ENCODE results near the gene USH1C. TPM values are rescaled to one million over a fixed set of nuclear protein-coding genes. Genes with fewer than 3 reads are reported as not detected.

The USH1C gene
- total RNA-seq, 1 donor from 2014 or later = not detected

- DNase-seq (ENCODE audit: low read depth) = no peak
Observed at GRCh38 chr11:17571431-17572358, 27.5 kb upstream of the USH1C start.

DNA sequence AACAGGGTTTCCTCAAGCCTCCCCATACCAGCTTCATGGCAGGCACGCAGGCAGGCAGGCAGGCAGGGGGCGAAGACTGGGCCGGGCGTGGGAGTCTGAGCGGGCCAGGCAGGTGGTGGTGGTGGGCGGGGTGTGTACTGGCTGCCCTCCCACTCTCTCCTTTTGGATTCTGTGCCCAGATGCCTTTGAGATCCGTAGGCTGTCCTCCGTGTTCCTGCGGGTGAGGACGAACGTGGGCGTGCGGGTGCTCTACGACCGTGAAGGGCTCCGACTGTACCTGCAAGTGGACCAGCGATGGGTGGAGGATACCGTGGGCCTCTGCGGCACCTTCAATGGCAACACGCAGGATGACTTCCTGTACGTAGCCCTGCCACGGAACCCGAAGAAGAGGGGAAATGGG lies 25.8 kb upstream of the USH1C start:
- no peak for DNase-seq (ENCODE audit: low read depth)

DNA sequence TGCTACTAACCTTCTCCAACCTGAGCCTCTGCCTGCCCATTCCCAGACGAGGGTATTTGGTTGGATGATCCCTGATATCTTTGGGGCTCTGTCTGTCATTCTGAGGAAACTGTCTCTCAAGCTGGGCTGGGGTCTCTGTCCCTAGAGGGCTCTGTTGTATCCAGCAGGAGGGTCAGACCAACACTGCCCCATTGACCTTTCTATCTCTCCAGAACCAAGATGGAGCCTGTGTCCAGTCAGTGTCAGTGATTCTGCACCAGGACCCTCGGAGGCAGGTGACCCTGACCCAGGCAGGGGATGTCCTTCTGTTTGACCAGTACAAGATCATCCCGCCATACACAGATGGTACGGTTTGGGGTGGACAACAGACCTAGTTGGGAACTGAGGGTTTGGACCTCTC lies 24.7 kb upstream of the USH1C start:
- no peak for DNase-seq (ENCODE audit: low read depth)

DNA sequence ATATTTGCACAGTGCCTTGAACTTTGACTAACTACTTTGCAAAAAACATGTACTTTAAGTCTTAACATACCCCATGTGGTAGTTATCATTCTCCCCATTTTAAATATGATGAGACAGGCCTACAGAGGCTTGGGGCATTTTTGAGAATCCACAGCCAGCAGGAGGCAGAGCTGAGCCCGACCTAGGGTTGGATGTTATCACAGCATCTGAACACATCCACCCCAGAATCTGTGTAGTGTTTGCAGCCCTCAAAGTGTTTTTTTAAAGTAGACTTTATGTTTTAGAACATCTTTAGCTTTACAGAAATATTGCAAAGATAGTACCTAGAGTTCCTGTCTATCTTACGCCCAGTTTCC lies 20.4 kb upstream of the USH1C start:
- DNase-seq (ENCODE audit: low read depth) = no peak

DNA sequence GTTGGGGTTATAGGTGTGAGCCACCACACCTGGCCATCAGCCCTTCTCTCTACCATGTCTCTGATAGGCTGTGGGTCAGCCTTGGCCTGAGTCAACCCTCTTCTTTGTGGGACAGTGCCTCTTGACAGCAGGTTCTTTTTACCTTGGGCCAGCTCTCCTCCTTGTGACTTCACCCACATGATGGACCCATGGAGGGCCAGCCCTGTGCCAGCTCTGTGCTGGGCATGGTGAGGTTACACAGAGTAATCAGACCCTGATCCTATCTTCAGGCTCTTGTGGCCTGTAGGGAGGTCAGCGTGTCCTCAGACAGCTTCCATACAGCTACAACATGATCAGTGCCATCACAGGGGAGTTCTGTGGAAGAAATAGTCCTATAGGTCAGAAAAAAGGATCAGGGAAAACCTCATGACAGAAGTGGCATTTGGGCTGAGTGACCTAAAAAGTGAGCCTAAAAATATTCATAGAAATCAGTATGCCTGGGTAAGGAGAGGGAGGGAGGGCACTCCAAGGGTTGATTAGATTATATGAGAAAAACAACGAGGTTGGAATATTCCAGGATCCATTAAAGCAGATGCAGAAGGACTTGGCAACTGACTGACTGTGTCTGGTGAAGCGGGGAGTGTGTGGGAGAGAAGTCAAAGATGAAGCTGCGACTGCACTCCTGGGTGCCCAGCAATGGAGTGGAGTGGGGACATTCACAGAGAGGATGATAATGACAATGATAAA lies 19.9 kb upstream of the USH1C start:
- DNase-seq (ENCODE audit: low read depth) = no peak

DNA sequence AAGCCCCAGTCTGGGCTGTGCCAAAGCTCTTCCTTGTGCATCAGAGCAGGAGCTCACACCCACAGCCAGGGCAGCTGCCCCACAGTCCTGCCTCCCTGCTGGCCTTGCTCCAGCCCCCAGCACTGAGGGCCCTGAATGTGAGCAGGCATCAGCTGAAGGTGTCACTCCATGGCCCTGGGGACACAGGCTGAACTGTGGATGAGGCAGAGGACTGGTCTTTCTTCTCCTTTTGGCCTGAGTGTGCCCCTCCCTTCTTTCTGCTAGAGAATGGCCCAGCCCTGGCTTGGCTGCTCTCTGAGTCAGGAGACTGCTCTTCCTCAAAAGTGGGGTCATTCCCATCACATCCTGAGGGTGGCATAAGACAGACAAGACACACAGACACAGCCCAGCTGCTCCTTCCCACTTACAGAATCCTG lies 19.0 kb upstream of the USH1C start:
- DNase-seq (ENCODE audit: low read depth) = peak; percentile 61

GRCh38 chr11:17561526-17561925 lies 17.3 kb upstream of the USH1C start:
- no peak for DNase-seq (ENCODE audit: low read depth)

GRCh38 chr11:17561111-17561415 lies 16.8 kb upstream of the USH1C start:
- DNase-seq (ENCODE audit: low read depth) = no peak

DNA sequence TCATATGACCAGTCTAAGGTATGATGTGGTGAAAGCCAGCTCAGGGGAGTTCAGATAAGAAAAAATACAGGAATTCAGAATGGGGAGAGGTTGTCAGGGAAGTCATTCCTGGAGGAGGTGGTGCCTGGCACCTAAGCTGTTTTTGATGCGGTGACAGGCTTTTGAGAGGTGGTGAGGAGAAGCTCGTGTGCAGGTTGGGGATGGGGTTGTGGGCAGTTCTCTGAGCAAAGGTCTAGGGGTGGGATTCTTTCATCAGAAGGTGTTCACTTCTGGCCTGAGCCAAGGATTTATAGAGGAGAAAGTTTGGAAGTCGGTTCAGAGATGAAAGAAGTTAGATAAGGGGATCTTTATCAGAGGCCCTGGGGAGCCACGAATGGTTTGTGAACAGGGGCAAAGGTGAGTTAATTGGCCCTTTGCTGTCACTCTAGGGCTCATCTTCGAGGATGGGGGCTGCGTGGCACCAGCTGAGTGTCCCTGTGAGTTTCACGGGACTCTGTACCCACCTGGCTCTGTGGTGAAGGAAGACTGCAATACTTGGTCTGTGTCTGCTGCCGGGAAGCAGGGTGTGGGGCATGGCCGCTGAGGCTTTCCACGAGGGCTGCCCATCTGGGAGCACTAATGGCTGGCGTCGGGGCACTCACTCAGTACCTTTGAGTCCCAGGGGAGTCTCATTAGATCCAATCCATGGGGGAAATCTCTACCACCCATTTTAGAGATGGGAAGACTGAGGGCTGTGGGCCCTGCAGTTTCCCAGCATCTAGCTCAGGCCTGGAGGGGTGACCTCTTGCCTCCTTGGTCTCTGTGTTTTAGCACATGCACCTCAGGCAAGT lies 16.3 kb upstream of the USH1C start:
- DNase-seq (ENCODE audit: low read depth) = no peak

DNA sequence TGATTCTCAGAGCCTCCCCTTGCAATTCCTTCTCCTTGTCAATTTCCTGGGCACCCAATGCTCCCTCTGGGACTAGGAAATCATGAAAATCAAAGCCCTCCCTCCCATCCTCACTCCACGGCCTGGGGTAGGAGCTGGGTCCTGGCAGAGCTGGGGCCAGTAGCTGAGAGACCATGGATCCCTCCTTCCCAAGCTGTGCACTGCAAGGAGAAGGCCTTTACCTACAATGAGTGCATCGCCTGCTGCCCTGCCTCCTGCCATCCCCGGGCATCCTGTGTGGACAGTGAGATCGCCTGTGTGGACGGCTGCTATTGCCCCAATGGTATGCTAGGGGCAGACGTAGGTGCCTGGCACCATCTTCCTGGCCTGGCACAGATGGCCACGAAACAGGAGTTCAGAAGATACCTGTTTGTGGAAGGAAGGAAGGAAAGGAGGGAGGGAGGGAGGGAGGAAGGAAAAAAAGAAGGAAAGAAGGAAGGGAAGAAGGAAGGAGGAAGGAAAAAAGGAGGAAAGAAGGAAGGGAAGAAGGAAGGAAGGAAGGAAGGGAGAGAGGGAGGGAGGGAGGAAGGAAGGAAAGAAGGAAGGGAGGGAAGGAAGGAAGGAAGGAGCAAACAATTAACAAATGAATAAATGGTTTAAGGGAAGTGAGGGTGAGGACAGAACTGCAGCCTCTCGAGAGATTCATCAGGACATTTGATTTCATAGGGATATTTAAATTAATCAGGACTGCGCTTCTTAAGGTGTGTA lies 15.3 kb upstream of the USH1C start:
- no peak for DNase-seq (ENCODE audit: low read depth)

DNA sequence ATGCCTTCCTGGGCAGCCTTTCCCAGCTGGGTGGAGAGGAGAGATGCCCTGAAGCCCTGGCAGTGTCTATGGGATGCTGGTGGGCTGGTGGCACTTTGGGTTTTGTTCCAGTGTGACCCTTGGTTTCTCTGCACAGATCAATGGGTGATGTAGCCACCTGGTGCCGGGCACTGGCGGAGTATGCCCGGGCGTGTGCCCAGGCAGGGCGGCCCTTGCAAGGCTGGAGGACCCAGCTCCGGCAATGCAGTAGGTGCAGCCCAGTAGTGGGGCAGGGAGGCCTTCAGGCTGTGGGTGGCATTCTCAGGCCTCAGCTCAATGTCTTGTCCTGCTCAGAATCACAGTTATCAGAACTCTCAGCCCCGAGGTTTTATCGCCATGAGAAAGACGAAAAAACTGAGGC lies 14.7 kb upstream of the USH1C start:
- no peak for DNase-seq (ENCODE audit: low read depth)

GRCh38 chr11:17558025-17558780 lies 14.0 kb upstream of the USH1C start:
- DNase-seq (ENCODE audit: low read depth) = no peak

DNA sequence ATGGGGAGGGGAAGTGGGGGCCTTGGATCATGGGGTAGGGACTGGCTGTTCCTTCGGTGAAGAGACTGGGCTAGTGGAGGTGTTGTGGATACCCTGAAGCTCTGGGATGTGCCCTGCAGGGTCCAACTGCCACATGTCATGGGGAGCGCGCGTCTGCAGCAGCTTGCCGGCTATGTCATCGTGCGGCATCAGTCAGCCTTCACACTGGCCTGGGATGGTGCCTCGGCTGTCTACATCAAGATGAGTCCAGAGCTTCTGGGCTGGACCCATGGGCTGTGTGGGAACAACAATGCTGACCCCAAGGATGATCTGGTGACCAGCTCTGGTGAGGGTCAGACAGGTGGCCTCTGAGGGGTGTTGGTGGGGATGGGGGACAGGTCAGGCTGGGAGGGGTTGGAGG lies 12.8 kb upstream of the USH1C start:
- DNase-seq (ENCODE audit: low read depth) = no peak

GRCh38 chr11:17554487-17554886 lies 10.3 kb upstream of the USH1C start:
- no peak for DNase-seq (ENCODE audit: low read depth)

- no peak for DNase-seq (ENCODE audit: low read depth)
Observed at GRCh38 chr11:17553249-17553546, 9.0 kb upstream of the USH1C start.

DNA sequence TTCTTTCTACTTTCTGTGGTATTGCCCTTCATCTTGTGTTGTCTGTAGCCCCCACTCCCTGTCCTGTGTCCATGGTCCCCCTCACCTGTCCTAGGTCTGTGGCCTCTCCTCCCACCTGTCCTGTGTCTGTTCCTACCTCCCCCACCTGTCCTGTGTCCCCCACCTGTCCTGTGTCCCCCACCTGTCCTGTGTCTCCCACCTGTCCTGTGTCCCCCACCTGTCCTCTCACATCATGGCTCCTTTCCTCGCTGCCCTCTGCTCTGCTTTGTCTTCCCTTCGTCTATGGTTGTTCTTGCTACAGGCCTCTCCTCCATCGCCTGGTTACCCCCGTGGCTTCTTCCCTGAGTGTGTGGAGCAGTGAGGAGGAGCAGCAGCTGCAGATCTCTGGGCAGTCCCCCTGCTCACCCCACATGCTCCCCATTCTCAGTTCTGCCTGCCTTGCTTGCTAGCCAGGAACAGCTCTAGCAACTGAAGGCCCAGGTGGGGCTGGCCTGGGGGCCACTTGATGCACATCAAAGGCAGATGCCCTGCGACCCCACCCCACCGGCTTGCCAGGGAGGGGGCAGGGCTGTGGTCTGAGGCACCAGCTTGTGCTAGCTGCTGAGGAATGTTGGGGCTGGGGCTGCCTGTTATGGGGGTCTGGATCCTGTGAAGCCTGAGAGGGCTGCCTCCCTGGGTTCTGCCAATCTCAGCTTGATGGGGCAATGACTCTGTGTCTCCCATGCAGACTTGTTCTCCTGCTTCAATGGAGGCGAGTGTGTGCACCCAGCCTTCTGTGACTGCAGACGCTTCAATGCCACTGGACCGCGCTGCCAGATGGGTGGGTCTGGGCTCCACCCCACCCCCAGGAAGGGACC lies 8.4 kb upstream of the USH1C start:
- DNase-seq (ENCODE audit: low read depth) = no peak

DNA sequence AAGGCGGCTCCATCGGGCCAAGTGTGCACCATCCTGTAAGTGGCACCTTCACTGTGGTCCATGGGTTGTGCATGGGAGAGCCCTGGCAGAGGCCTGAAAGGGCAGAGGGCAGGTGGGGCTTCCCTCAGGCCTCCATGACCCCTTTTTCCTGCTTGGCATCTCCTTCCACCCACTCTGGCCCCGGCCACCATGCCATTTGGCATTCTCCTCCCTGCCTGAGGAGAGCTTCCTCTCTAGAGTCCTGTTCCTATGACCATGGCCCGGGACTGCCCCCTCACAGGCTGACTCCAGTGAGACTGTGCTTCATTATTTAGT lies 7.8 kb upstream of the USH1C start:
- no peak for DNase-seq (ENCODE audit: low read depth)

- no peak for DNase-seq (ENCODE audit: low read depth)
Observed at GRCh38 chr11:17551347-17552040, 7.3 kb upstream of the USH1C start.

Data from myocyte (in vitro differentiated cells).